Measurements from ENCODE around the gene ANAPC2. TPM values are rescaled to one million over a fixed set of nuclear protein-coding genes. Genes with fewer than 3 reads are reported as not detected.
A peak's percentile ranks its signal among the peaks of the same experiment; 100 is the strongest.

The ANAPC2 gene
- total RNA-seq, 1 donor from 2014 or later: 24.1 TPM

- no peak for DNase-seq (ENCODE audit: low spot score in 2 of 2)
- Histone ChIP-seq H3K9me3 (no peaks in the 10 kb centered on the region), H3K4me1 (peaks cover 10 to 17% of the 10 kb centered on the region in 2 donors), H3K27ac (no peak overlapping the region), H3K36me3 (no peaks in the 10 kb centered on the region), H3K4me3 (no peak overlapping the region), H3K27me3 (peaks cover 49% of the 10 kb centered on the region)
- intact Hi-C loops (cut with DNase I): no loop called here
- no peak for TF ChIP-seq CTCF (IDR thresholded peaks at IDR 0.05)
Observed at GRCh38 chr9:137160054-137160425, 28.3 kb downstream of the ANAPC2 start.

GRCh38 chr9:137159105-137160053 is 29.0 kb downstream of the ANAPC2 start:
- intact Hi-C loops (cut with DNase I): no loop called here
- no peak for TF ChIP-seq CTCF (IDR thresholded peaks at IDR 0.05)
- DNase-seq (ENCODE audit: low spot score in 2 of 2): no peak
- H3K4me3 ChIP-seq: no peak overlapping the region
- no peaks in the 10 kb centered on the region for H3K9me3 ChIP-seq
- H3K27ac ChIP-seq: no peak overlapping the region
- peaks cover 10 to 17% of the 10 kb centered on the region in 2 donors for H3K4me1 ChIP-seq
- H3K36me3 ChIP-seq: no peaks in the 10 kb centered on the region
- peaks cover 49% of the 10 kb centered on the region for H3K27me3 ChIP-seq

- no peaks in the 10 kb centered on the region for H3K36me3 ChIP-seq
- no peak overlapping the region for H3K27ac ChIP-seq
- intact Hi-C loops (cut with DNase I): no loop called here
- H3K4me3 ChIP-seq: no peak overlapping the region
- peaks cover 10 to 17% of the 10 kb centered on the region in 2 donors for H3K4me1 ChIP-seq
- no peak for TF ChIP-seq CTCF (IDR thresholded peaks at IDR 0.05)
- H3K9me3 ChIP-seq: no peaks in the 10 kb centered on the region
- no peak for DNase-seq (ENCODE audit: low spot score in 2 of 2)
- peaks cover 44% of the 10 kb centered on the region for H3K27me3 ChIP-seq
Observed at GRCh38 chr9:137158625-137159024, 29.7 kb downstream of the ANAPC2 start.

- peaks cover 38% of the 10 kb centered on the region for H3K27me3 ChIP-seq
- no peak for DNase-seq (ENCODE audit: low spot score in 2 of 2)
- H3K36me3 ChIP-seq: no peaks in the 10 kb centered on the region
- no peak for TF ChIP-seq CTCF (IDR thresholded peaks at IDR 0.05)
- no peaks in the 10 kb centered on the region for H3K9me3 ChIP-seq
- H3K4me3 ChIP-seq: no peak overlapping the region
- peaks cover 8 to 12% of the 10 kb centered on the region in 2 donors for H3K4me1 ChIP-seq
- intact Hi-C loops (cut with DNase I): no loop called here
- no peak overlapping the region for H3K27ac ChIP-seq
Observed at GRCh38 chr9:137157618-137158415, 30.5 kb downstream of the ANAPC2 start.

- H3K36me3 ChIP-seq: no peaks in the 10 kb centered on the region
- no peak overlapping the region for H3K27ac ChIP-seq
- peaks cover 0 to 4% of the 10 kb centered on the region in 2 donors for H3K4me1 ChIP-seq
- H3K27me3 ChIP-seq: peaks cover 28% of the 10 kb centered on the region
- DNase-seq (ENCODE audit: low spot score in 2 of 2): no peak
- intact Hi-C loops (cut with DNase I): no loop called here
- no peaks in the 10 kb centered on the region for H3K9me3 ChIP-seq
- TF ChIP-seq CTCF (IDR thresholded peaks at IDR 0.05): no peak
- H3K4me3 ChIP-seq: peak overlapping the region in 1 of 2 donors; percentile 29
Observed at GRCh38 chr9:137156567-137157375, 31.6 kb downstream of the ANAPC2 start.

Data from ascending aorta (tissue), 2 donors.